SK-N-SH (cell line): ENCODE measurements around the gene PRDM7.

Experiments used
- CTCF ChIP-seq: fragments of 200-600 bp; sonication (generic); IDR thresholded peaks from 2 replicates; pipeline ENCODE4 v1.6.1; 2017; ENCODE audit warnings: antibody characterized with exemption, mild to moderate bottlenecking, moderate library complexity
- EP300 ChIP-seq, 2 experiments: IDR thresholded peaks; 2 replicates each; pipeline versions ENCODE4 v1.4.0 to v1.6.1; 2012; ENCODE audit warnings: borderline replicate concordance in 1 of 2, low read depth in 1 of 2, low read length in 1 of 2
- GABPA ChIP-seq: IDR thresholded peaks from 2 replicates; pipeline ENCODE4 v1.4.0; 2012; ENCODE audit warnings: low read depth, mild to moderate bottlenecking
- MEF2A ChIP-seq: IDR thresholded peaks from 2 replicates; pipeline ENCODE4 v1.4.0; 2012; ENCODE audit warnings: low read depth, borderline replicate concordance
- POLR2AphosphoS5 ChIP-seq: IDR thresholded peaks from 2 replicates; pipeline ENCODE4 v1.6.1; 2012; ENCODE audit warnings: low read depth, low read length
- REST ChIP-seq: IDR thresholded peaks from 2 replicates; pipeline ENCODE4 v1.6.1; 2012; ENCODE audit warnings: mild to moderate bottlenecking, low read depth, low read length, moderate library complexity
- RFX5 ChIP-seq: IDR thresholded peaks from 2 replicates; pipeline ENCODE4 v1.6.1; 2012; ENCODE audit warnings: mild to moderate bottlenecking, improper control_type of control experiment, low read length
- SMC3 ChIP-seq: IDR thresholded peaks from 2 replicates; pipeline ENCODE4 v1.6.1; 2012; ENCODE audit warnings: low read depth, low read length, improper control_type of control experiment

- TF ChIP-seq SMC3 (no peak), RFX5 (no peak), CTCF (no peak), EP300 (IDR thresholded peaks at IDR 0.05; ENCODE audit: borderline replicate concordance in 1 of 2, low read depth in 1 of 2, low read length in 1 of 2) (no peak), REST (no peak), MEF2A (no peak), POLR2AphosphoS5 (no peak), GABPA (no peak)
These were observed 43.7 kb downstream of the PRDM7 start for GRCh38 chr16:90033387-90033786.
